AG04449 (cell line): Measurements from ENCODE around the gene COX20.

ENCODE experiments used
- CTCF ChIA-PET: fragments of 350-600 bp; formaldehyde crosslinking; extraction: SDS; loops from one replicate; lab custom pipeline; 2021; ENCODE audit warnings: antibody characterized with exemption; lab: Yijun Ruan, JAX
- POLR2A ChIA-PET: fragments of 400-600, 350-600 bp; formaldehyde crosslinking; extraction: SDS; loops from one replicate; lab custom pipeline; 2020; ENCODE audit warnings: antibody characterized with exemption, inconsistent platforms; lab: Yijun Ruan, JAX
- DNase-seq: peaks from one replicate; pipeline ENCODE4 v3.0.0-alpha.2; 2010; ENCODE audit warnings: low read depth, low spot score
- H3K4me3 ChIP-seq: 2 replicates; pipeline ENCODE4 v1.5.1; 2011; ENCODE audit warnings: low read depth, mild to moderate bottlenecking, control low read depth, low read length
- CTCF ChIP-seq: IDR thresholded peaks from one replicate; pipeline ENCODE4 v1.5.1; 2011; ENCODE audit warnings: mild to moderate bottlenecking, moderate library complexity, low read length, control low read depth, inconsistent platforms; ENCODE audit not compliant: insufficient read depth; ENCODE audit errors: missing control alignments

The COX20 gene

GRCh38 chr1:244868484-244869363 lies 33.3 kb downstream of the COX20 start:
- no peak for TF ChIP-seq CTCF
- ChIA-PET CTCF (no interaction called here), POLR2A (no interaction called here)
- H3K4me3 ChIP-seq: no peak overlapping the region
- DNase-seq: no peak

GRCh38 chr1:244869364-244869827 lies 33.9 kb downstream of the COX20 start:
- TF ChIP-seq CTCF: no peak
- ChIA-PET POLR2A (no interaction called here), CTCF (no interaction called here)
- DNase-seq: no peak
- H3K4me3 ChIP-seq: no peak overlapping the region

GRCh38 chr1:244869950-244870349 lies 34.5 kb downstream of the COX20 start:
- CTCF ChIA-PET: no interaction called here
- no peak overlapping the region for H3K4me3 ChIP-seq
- POLR2A ChIA-PET: no interaction called here

GRCh38 chr1:244874974-244875579 lies 39.6 kb downstream of the COX20 start:
- POLR2A ChIA-PET: no interaction called here
- H3K4me3 ChIP-seq: no peak overlapping the region
- no peak for TF ChIP-seq CTCF
- CTCF ChIA-PET: interaction anchor here (1.0 kb wide), 1 partner anchor 11 kb away, joined by 4 read pairs; the partner anchor contains the start of gene HNRNPU
- no peak for DNase-seq

More at GRCh38 chr1:244869950-244870349, 34.5 kb downstream of the COX20 start:
- DNase-seq: no peak
- TF ChIP-seq CTCF: no peak

- no peak overlapping the region for H3K4me3 ChIP-seq
- CTCF ChIA-PET: no interaction called here
- DNase-seq: no peak
- TF ChIP-seq CTCF: no peak
- POLR2A ChIA-PET: no interaction called here
These were observed 40.9 kb downstream of the COX20 start for GRCh38 chr1:244876228-244876910.

GRCh38 chr1:244878681-244879080 lies 43.2 kb downstream of the COX20 start:
- ChIA-PET POLR2A (no interaction called here), CTCF (no interaction called here)
- no peak for TF ChIP-seq CTCF
- DNase-seq: no peak
- H3K4me3 ChIP-seq: no peak overlapping the region
